Tibial nerve (tissue), 4 donors: ENCODE results near the gene DHRS7.

ENCODE experiments used
- EP300 ChIP-seq, 2 donors: sonication (generic); formaldehyde crosslinking; IDR thresholded peaks; one replicate each; pipeline ENCODE4 v1.6.1; 2017; ENCODE audit warnings: antibody characterized with exemption in 2 of 2, mild to moderate bottlenecking in 1 of 2
- POLR2A ChIP-seq, 2 donors: fragments of 450-650 bp; IDR thresholded peaks; one replicate each; pipeline ENCODE4 v1.6.1; 2017; ENCODE audit warnings: antibody characterized with exemption in 2 of 2, mild to moderate bottlenecking in 2 of 2, moderate library complexity in 2 of 2
- TF ChIP-seq, protein P1 (sequence below), 5 experiments: fragments of 200-600 bp in 3 of 5; fragments of 450-650 bp in 2 of 5; sonication (generic) in 3 of 5; IDR thresholded peaks; one replicate each; pipeline ENCODE4 v1.5.1; 2016 to 2019; ENCODE audit warnings: antibody characterized with exemption in 5 of 5, mild to moderate bottlenecking in 3 of 5, moderate library complexity in 2 of 5

DNA sequence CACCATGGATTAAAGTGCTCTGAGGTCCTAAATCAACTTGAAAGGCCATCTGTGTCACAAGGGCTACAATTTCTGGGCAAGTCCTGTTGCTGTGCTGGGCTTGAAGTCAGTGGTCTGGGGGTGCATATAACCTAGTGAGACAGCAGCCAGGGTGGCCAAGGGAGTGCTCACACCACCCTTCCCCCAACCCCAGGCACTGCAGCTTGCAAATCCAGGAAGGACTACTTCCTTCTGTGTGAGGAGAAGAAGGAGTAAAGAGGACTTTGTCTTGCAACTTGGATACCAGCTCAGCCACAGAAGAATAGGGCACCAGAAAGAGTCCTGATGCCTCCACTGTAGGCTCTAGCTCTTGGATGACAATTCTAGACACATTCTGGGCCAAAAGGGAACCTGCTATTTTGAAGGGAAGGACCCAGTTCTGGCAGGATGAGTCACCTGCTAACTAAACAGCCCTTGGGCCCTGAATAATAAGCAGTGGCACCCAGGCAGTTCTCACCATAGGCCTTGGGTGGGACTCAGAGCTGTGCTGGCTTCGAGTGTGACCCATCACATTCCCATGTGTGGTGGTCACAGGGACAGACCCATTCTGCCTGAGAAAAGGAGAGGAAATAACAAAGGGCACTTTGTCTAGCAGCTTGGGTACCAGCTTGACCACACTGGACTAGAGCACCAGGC lies 32.6 kb upstream of the DHRS7 start:
- TF ChIP-seq, protein P1, sequence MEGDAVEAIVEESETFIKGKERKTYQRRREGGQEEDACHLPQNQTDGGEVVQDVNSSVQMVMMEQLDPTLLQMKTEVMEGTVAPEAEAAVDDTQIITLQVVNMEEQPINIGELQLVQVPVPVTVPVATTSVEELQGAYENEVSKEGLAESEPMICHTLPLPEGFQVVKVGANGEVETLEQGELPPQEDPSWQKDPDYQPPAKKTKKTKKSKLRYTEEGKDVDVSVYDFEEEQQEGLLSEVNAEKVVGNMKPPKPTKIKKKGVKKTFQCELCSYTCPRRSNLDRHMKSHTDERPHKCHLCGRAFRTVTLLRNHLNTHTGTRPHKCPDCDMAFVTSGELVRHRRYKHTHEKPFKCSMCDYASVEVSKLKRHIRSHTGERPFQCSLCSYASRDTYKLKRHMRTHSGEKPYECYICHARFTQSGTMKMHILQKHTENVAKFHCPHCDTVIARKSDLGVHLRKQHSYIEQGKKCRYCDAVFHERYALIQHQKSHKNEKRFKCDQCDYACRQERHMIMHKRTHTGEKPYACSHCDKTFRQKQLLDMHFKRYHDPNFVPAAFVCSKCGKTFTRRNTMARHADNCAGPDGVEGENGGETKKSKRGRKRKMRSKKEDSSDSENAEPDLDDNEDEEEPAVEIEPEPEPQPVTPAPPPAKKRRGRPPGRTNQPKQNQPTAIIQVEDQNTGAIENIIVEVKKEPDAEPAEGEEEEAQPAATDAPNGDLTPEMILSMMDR (IDR thresholded peaks at IDR 0.05) = no peak
- TF ChIP-seq POLR2A (IDR thresholded peaks at IDR 0.05) (no peak), EP300 (IDR thresholded peaks at IDR 0.05) (no peak)
